Measurements from ENCODE around the gene RBM20. TPM values are rescaled to one million over a fixed set of nuclear protein-coding genes. Genes with fewer than 3 reads are reported as not detected.

RBM20 gene
- total and polyA plus RNA-seq, 2 of the 13 experiments (the other 11 are each of a cell fraction or from before 2014, with no cell fraction given): 0.02 to 0.22 TPM

DNA sequence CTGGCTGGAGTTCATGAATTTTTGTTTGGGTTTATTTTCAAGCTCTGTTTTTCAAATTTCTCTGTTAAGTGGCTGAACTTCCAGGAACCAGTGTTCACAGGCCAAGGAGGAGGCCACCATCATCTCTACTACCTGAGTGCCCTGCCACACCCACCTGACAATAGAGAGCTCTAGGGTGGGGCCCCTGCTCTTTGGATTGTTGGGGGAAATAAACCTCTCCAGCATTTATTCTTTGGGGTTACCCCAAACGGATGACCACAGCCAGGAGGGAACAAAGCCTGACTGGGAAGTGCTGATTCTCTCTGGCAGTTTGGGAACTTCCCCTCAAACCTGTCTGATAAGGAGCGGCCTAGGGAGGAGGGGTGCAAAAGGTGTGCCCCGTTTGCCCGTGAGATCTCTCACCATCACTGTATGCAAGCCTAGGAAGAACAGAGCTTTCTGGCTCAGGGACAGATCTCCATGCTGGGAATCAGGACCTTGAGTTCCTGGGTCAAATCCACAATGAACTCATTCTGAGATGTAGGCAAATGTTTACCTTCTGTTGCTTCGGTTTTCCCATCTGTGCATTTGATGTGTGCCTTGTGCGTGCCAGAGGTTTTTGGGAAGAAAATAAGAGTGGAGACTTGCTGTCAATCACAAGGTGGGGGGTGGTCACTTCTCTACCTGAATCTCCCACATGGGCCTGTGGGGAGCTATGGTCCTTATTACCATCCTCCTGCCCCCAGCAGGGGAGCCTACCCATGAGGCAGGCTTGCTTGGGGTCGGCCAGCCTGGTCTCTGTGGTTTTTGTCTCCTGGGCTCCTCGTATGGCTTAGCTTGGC lies 199.9 kb downstream of the RBM20 start (continued):
- TF ChIP-seq PRPF4 (IDR thresholded peaks at IDR 0.05; ENCODE audit: low read depth, low read length, poor library complexity, severe bottlenecking) (no peak), TFDP2 (CRISPR knock-in tag; IDR thresholded peaks at IDR 0.05) (no peak), RELA (CRISPR knock-in tag; IDR thresholded peaks at IDR 0.05) (no peak), HNF4A (CRISPR knock-in tag; IDR thresholded peaks at IDR 0.05) (peak; percentile 47), BRD4 (CRISPR knock-in tag; IDR thresholded peaks at IDR 0.05) (no peak), ZNF432 (CRISPR knock-in tag; IDR thresholded peaks at IDR 0.05; ENCODE audit: borderline replicate concordance) (no peak), HDAC6 (IDR thresholded peaks at IDR 0.05; ENCODE audit: low read depth, low read length) (no peak), POGK (CRISPR knock-in tag; conservative IDR thresholded peaks at IDR 0.05) (no peak), MIXL1 (CRISPR knock-in tag; IDR thresholded peaks at IDR 0.05) (peak; percentile 69; the same call in 1 of the 2 replicates), KLF16 (CRISPR knock-in tag; IDR thresholded peaks at IDR 0.05) (no peak; a peak in 1 of 4 replicates), IKZF4 (CRISPR knock-in tag; IDR thresholded peaks at IDR 0.05; ENCODE audit: borderline replicate concordance, low read depth, not compliant biosample characterization) (no peak), ARID2 (CRISPR knock-in tag; IDR thresholded peaks at IDR 0.05; ENCODE audit: borderline replicate concordance) (no peak), HOXA5 (CRISPR knock-in tag; IDR thresholded peaks at IDR 0.05) (no peak), ASH2L (IDR thresholded peaks at IDR 0.05; ENCODE audit: insufficient read length, low read depth, low read length) (no peak), TCF12 (IDR thresholded peaks at IDR 0.05) (no peak), TCF12 (CRISPR knock-in tag; IDR thresholded peaks at IDR 0.05) (no peak), BHLHE40 (IDR thresholded peaks at IDR 0.05; ENCODE audit: low read length) (no peak), CENPT (CRISPR knock-in tag; IDR thresholded peaks at IDR 0.05; ENCODE audit: low read depth) (no peak), ZBTB7B (CRISPR knock-in tag; IDR thresholded peaks at IDR 0.05) (peak; percentile 32; the same call in 1 of the 2 replicates), BORCS8-MEF2B (CRISPR knock-in tag; IDR thresholded peaks at IDR 0.05) (no peak), MBD4 (IDR thresholded peaks at IDR 0.05; ENCODE audit: borderline replicate concordance, low read length) (no peak)
- TF ChIP-seq, protein P1, sequence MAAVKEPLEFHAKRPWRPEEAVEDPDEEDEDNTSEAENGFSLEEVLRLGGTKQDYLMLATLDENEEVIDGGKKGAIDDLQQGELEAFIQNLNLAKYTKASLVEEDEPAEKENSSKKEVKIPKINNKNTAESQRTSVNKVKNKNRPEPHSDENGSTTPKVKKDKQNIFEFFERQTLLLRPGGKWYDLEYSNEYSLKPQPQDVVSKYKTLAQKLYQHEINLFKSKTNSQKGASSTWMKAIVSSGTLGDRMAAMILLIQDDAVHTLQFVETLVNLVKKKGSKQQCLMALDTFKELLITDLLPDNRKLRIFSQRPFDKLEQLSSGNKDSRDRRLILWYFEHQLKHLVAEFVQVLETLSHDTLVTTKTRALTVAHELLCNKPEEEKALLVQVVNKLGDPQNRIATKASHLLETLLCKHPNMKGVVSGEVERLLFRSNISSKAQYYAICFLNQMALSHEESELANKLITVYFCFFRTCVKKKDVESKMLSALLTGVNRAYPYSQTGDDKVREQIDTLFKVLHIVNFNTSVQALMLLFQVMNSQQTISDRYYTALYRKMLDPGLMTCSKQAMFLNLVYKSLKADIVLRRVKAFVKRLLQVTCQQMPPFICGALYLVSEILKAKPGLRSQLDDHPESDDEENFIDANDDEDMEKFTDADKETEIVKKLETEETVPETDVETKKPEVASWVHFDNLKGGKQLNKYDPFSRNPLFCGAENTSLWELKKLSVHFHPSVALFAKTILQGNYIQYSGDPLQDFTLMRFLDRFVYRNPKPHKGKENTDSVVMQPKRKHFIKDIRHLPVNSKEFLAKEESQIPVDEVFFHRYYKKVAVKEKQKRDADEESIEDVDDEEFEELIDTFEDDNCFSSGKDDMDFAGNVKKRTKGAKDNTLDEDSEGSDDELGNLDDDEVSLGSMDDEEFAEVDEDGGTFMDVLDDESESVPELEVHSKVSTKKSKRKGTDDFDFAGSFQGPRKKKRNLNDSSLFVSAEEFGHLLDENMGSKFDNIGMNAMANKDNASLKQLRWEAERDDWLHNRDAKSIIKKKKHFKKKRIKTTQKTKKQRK (IDR thresholded peaks at IDR 0.05; ENCODE audit: low read length): no peak
- TF ChIP-seq, protein P2, sequence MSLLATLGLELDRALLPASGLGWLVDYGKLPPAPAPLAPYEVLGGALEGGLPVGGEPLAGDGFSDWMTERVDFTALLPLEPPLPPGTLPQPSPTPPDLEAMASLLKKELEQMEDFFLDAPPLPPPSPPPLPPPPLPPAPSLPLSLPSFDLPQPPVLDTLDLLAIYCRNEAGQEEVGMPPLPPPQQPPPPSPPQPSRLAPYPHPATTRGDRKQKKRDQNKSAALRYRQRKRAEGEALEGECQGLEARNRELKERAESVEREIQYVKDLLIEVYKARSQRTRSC (CRISPR knock-in tag; IDR thresholded peaks at IDR 0.05; ENCODE audit: low read depth): no peak
